ENCODE measurements around the gene RHBDF1.
A peak's percentile ranks its signal among the peaks of the same experiment; 100 is the strongest.
"Not testable (repeated sequence)": the region's sequence is repeated elsewhere in the genome, so short reads cannot be mapped to it uniquely, and the experiment has no call there.

Gene RHBDF1

GRCh38 chr16:54237-54581 is 18.2 kb downstream of the RHBDF1 start:
- no peaks in the 10 kb centered on the region for H3K27me3 ChIP-seq
- peaks cover 0 to 19% (median 10%) of the 10 kb centered on the region in 4 donors for H3K4me1 ChIP-seq
- H3K27ac ChIP-seq = peak overlapping the region; percentile 73 to 77
- intact Hi-C loops (cut with DNase I; ENCODE audit: low total_unique reads) = no loop called here
- DNase-seq = no peak
- H3K36me3 ChIP-seq = peaks cover 36 to 43% (median 40%) of the 10 kb centered on the region in 3 donors
- TF ChIP-seq, protein P1, sequence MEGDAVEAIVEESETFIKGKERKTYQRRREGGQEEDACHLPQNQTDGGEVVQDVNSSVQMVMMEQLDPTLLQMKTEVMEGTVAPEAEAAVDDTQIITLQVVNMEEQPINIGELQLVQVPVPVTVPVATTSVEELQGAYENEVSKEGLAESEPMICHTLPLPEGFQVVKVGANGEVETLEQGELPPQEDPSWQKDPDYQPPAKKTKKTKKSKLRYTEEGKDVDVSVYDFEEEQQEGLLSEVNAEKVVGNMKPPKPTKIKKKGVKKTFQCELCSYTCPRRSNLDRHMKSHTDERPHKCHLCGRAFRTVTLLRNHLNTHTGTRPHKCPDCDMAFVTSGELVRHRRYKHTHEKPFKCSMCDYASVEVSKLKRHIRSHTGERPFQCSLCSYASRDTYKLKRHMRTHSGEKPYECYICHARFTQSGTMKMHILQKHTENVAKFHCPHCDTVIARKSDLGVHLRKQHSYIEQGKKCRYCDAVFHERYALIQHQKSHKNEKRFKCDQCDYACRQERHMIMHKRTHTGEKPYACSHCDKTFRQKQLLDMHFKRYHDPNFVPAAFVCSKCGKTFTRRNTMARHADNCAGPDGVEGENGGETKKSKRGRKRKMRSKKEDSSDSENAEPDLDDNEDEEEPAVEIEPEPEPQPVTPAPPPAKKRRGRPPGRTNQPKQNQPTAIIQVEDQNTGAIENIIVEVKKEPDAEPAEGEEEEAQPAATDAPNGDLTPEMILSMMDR (IDR thresholded peaks at IDR 0.05) = no peak
- peak overlapping the region; percentile 67 to 72 for H3K4me3 ChIP-seq
- no peaks in the 10 kb centered on the region for H3K9me3 ChIP-seq

DNA sequence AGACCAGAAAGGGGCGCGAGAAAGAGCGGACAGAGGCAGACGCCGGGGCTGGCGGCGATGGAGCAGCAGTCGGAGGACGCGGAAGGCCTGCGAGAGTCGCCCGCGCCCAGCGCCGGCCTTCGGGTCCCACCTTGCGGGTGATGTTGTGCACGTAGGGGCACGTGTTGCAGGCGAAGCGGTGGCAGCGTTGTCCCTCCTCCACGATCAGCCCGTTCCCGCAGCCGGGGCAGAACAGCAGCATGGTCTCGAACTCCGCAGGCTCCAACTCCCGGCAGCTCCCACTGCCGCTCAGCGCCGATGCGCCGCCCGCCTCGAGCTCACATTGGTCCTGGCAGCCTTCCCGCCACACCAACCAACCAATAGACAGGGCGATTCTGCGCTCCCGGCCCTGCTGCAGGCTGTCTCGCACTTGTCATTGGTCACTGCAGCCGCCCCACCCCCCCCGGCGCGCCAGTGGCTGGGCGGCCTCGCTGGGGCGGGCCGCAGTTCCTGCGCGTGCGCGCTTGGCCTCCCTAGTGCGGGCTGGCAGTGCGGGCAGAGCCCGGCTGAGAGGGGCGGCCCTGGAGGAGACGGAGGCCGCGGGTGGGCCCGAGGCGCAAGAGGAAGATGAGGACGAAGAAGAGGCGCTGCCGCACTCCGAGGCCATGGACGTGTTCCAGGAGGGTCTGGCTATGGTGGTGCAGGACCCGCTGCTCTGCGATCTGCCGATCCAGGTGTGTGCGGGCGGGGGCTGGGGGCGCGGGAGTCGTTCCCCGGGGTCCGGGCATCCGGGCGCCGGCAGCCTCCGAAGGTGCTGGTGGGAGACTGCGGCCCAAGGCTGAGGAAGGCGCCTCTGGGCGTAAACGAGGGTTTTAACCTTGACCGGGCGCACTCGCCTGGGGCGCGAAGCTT is 18.8 kb downstream of the RHBDF1 start, which contains the start of the genes POLR3K and SNRNP25:
TSS of gene POLR3K (minus strand) at position 263 of the 891 bp plus-strand sequence. CDS start at position 241, 22 bp downstream.
TSS of gene SNRNP25 (plus strand) at position 483 of the 891 bp plus-strand sequence. CDS start at position 672, 189 bp downstream.
- H3K4me1 ChIP-seq = peaks cover 0 to 19% (median 10%) of the 10 kb centered on the region in 4 donors
- intact Hi-C loops (cut with DNase I; ENCODE audit: low total_unique reads) = no loop called here

DNA sequence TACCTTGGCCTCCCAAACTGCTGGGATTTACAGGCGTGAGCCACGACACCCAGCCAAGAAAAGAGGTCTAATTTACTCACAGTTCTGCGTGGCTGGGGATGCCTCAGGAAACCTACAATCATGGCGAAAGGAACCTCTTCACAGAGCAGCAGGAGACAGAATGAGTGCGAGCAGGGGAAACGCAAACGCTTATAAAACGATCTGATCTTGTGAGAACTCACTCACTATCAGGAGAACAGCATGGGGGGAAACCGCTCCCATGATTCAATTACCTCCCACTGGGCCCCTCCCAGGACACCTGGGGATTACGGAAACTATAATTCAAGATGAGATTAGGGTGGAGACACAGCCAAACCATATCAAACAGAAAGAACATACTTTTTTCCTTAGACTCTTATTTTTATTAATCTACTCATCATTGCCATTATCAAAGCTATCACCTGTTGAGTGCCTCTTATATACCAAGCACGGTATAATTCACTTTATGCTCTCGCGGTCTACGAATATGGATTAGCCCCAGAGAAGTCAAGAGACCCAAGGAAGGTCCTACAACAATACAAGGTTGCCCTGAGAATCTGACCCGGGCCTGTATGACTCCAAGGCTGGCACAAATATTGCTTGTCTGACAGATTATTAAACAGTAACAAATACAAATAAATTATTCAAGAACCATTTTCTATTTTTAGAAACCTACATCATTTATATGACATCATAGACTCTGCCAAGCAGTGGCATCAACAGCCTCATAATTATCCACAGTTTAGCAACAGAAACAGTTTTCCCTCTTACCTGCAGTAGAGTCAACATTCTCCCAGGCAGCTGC is 21.5 kb downstream of the RHBDF1 start:
- TF ChIP-seq, protein P1 (IDR thresholded peaks at IDR 0.05) = no peak
- peaks cover 0 to 19% (median 10%) of the 10 kb centered on the region in 4 donors for H3K4me1 ChIP-seq
- intact Hi-C loops (cut with DNase I; ENCODE audit: low total_unique reads) = no loop called here
- peaks cover 11 to 34% (median 14%) of the 10 kb centered on the region in 3 donors for H3K36me3 ChIP-seq
- H3K4me3 ChIP-seq = no peak overlapping the region
- no peak overlapping the region for H3K27ac ChIP-seq
- no peak for DNase-seq
- no peaks in the 10 kb centered on the region for H3K9me3 ChIP-seq
- no peaks in the 10 kb centered on the region for H3K27me3 ChIP-seq

More for the DNA sequence above, 18.8 kb downstream of the RHBDF1 start, which contains the start of the genes POLR3K and SNRNP25:
- peak; percentile 100 for DNase-seq
- H3K27me3 ChIP-seq = no peaks in the 10 kb centered on the region
- TF ChIP-seq, protein P1 (IDR thresholded peaks at IDR 0.05) = no peak
- H3K36me3 ChIP-seq = peaks cover 30 to 38% (median 34%) of the 10 kb centered on the region in 3 donors
- peak within 1 kb of the TSS; percentile 67 to 72 for H3K4me3 ChIP-seq
- H3K27ac ChIP-seq = peak within 1 kb of the TSS; percentile 73 to 77
- no peaks in the 10 kb centered on the region for H3K9me3 ChIP-seq

- Histone ChIP-seq H3K9me3 (no peaks in the 10 kb centered on the region), H3K27me3 (no peaks in the 10 kb centered on the region), H3K36me3 (peaks cover 5 to 38% (median 11%) of the 10 kb centered on the region in 3 donors), H3K4me1 (peaks cover 0 to 12% (median 3%) of the 10 kb centered on the region in 4 donors), H3K4me3 (no peak overlapping the region), H3K27ac (no peak overlapping the region)
- intact Hi-C loops (cut with DNase I; ENCODE audit: low total_unique reads) = no loop called here
- TF ChIP-seq, protein P1 (IDR thresholded peaks at IDR 0.05) = no peak
- DNase-seq = no peak
Observed at GRCh38 chr16:47234-47633, 25.2 kb downstream of the RHBDF1 start.

GRCh38 chr16:46510-46909 is 25.9 kb downstream of the RHBDF1 start:
- DNase-seq; H3K9me3 ChIP-seq; H3K27ac ChIP-seq; H3K4me1 ChIP-seq; intact Hi-C loops (cut with DNase I; ENCODE audit: low total_unique reads); H3K27me3 ChIP-seq; H3K4me3 ChIP-seq: not testable (repeated sequence)
- peaks cover 5 to 38% (median 11%) of the 10 kb centered on the region in 3 donors for H3K36me3 ChIP-seq

All from tibial artery (tissue), 4 donors.